ENCODE results near the gene SIRT6. TPM values are rescaled to one million over a fixed set of nuclear protein-coding genes. Genes with fewer than 3 reads are reported as not detected.
"Not testable (repeated sequence)": the region's sequence is repeated elsewhere in the genome, so short reads cannot be mapped to it uniquely, and the experiment has no call there.

SIRT6 gene
- total RNA-seq, 2 donors from 2014 or later: 13.2 to 54.1 TPM

DNA sequence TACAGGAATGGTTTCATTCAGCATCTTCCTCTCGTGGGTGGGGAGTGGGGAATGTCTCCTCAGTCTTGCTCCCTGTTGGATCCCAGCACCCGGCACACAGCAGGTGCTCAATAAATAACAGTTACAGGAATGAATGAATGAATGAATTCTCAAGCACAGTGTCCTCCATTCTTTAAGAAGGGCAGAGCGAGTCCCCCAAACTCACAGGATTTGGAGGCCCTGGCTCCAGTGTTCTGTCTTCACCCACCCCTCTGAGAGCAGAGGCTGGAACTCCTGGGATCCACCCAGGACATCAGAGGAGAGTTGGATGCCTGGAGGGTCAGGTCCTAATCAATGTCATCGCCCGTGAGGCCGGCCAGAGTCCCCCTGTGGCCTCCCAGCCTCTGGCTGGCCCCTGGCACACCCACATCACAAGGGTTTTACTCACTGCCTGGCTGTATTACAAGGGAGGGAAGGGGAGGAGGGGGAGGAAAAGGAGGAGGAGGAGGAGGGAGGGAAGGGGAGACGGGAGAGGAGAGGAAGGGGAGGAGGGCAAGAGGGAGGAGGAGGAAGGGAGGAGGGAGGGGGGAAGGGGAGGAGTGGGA, 37.6 kb downstream of the SIRT6 start:
- intact Hi-C loops (cut with DNase I): no loop called here
- Histone ChIP-seq H3K4me1 (peaks cover 32% of the 10 kb centered on the region), H3K27me3 (no peaks in the 10 kb centered on the region), H3K4me3 (no peak overlapping the region), H3K27ac (no peak overlapping the region), H3K9me3 (no peaks in the 10 kb centered on the region), H3K36me3 (replicated peaks in 1 of 2; ENCODE audit: insufficient read depth in 1 of 2, low read depth in 2 of 2) (no peaks in the 10 kb centered on the region)
- ATAC-seq (no peak), DNase-seq (no peak)
- 46 to 48% methylated on average over 6 to 7 of the region's 7 CpGs for WGBS, 2 donors
- no peak for TF ChIP-seq POLR2A (IDR thresholded peaks at IDR 0.05)
- TF ChIP-seq, protein P1, sequence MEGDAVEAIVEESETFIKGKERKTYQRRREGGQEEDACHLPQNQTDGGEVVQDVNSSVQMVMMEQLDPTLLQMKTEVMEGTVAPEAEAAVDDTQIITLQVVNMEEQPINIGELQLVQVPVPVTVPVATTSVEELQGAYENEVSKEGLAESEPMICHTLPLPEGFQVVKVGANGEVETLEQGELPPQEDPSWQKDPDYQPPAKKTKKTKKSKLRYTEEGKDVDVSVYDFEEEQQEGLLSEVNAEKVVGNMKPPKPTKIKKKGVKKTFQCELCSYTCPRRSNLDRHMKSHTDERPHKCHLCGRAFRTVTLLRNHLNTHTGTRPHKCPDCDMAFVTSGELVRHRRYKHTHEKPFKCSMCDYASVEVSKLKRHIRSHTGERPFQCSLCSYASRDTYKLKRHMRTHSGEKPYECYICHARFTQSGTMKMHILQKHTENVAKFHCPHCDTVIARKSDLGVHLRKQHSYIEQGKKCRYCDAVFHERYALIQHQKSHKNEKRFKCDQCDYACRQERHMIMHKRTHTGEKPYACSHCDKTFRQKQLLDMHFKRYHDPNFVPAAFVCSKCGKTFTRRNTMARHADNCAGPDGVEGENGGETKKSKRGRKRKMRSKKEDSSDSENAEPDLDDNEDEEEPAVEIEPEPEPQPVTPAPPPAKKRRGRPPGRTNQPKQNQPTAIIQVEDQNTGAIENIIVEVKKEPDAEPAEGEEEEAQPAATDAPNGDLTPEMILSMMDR (IDR thresholded peaks at IDR 0.05): no peak

DNA sequence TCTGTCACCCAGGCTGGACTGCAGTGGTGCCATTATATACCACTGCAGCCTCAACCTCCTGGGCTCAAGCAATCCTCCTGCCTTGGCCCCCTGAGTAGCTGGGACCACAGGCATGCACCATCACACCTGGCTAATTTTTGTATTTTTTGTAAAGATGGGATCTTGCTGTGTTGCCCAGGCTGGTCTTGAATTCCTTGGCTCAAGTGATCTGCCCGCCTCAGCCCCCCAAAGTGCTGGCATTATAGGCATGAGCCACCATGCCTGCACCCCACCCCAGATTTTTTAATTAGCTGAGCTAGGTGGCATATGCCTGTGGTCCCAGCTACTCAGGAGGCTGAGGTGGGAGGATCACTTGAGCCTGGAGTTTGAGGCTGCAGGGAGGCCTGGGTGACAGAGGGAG, 39.4 kb downstream of the SIRT6 start:
- intact Hi-C loops (cut with DNase I); DNase-seq; H3K9me3 ChIP-seq; H3K4me3 ChIP-seq; H3K27me3 ChIP-seq; H3K36me3 ChIP-seq (replicated peaks in 1 of 2; ENCODE audit: insufficient read depth in 1 of 2, low read depth in 2 of 2); H3K27ac ChIP-seq; ATAC-seq: not testable (repeated sequence)
- WGBS, 2 donors: 89 to 100% methylated on average over 1 of the region's 1 CpG
- H3K4me1 ChIP-seq: peaks cover 19% of the 10 kb centered on the region

DNA sequence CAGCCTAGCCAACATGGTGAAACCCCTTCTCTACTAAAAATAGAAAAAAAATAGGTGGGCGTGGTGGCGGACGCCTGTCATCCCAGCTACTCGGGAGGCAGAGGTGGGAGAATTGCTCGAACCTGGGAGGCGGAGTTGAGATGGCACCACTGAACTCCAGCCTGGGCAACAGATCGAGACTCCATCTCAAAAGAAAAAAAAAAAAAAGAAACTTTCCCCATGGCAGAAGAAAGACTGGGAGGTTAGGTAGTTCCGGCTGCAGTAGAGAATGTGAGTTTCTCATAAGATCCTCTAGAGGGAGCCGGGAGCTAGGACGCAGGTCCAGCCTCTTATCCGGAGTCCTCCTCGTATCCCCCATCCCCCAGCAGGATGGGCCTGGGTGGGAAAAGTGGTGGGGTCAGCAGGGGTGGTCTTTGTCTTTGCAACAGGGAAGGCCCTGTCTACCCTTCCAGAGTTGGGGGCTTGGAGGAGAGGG, 42.1 kb downstream of the SIRT6 start:
- Histone ChIP-seq H3K9me3 (no peaks in the 10 kb centered on the region), H3K4me3 (no peak overlapping the region), H3K4me1 (peaks cover 8% of the 10 kb centered on the region), H3K36me3 (replicated peaks in 1 of 2; ENCODE audit: insufficient read depth in 1 of 2, low read depth in 2 of 2) (no peaks in the 10 kb centered on the region), H3K27ac (no peak overlapping the region), H3K27me3 (no peaks in the 10 kb centered on the region)
- intact Hi-C loops (cut with DNase I): no loop called here
- TF ChIP-seq POLR2A (IDR thresholded peaks at IDR 0.05): no peak
- TF ChIP-seq, protein P1 (IDR thresholded peaks at IDR 0.05): peak; percentile 14 to 67 (median 51)
- ATAC-seq (peak; percentile 91), DNase-seq (peak; percentile 20 to 53 (median 47))
- WGBS, 2 donors: 19 to 22% methylated on average over 12 of the region's 12 CpGs

DNA sequence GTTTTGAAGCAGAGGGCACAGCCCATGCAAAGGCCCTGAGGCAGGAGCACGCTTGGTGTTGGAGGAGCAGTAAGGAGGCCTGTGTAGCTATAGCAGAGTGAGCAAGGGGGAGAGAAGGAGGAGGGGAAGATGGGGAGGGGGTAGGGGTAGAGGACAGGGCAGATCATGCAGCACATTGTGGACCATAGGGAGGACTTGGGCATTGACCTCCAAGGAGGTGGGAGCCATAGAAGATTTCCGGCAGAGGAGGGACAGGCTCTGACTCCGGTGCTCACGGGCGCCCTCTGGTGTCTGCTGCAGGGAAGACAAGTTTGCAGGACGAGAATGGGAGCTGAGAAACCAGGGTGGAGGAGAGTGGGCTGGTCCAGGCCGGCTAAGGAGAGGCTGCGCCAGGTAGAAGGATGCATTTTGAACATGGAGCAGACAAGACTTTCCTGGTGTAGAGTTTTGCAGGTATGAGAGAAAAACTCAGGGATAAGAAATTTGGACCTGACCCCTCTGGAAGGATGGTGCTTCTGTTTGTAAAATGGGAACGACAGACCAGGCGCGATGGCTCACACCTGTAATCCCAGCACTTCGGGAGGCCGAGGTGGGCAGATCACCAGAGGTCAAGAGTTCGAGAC, 42.6 kb downstream of the SIRT6 start:
- intact Hi-C loops (cut with DNase I): no loop called here
- H3K9me3 ChIP-seq: no peaks in the 10 kb centered on the region
- H3K4me1 ChIP-seq: peaks cover 8% of the 10 kb centered on the region
- H3K36me3 ChIP-seq (replicated peaks in 1 of 2; ENCODE audit: insufficient read depth in 1 of 2, low read depth in 2 of 2): no peaks in the 10 kb centered on the region
- H3K27me3 ChIP-seq: no peaks in the 10 kb centered on the region
- H3K27ac ChIP-seq: no peak overlapping the region
- 28 to 34% methylated on average over 14 of the region's 14 CpGs for WGBS, 2 donors
- H3K4me3 ChIP-seq: no peak overlapping the region
- ATAC-seq (peak; percentile 85), DNase-seq (peak; percentile 74 to 80 (median 78))
- TF ChIP-seq POLR2A (IDR thresholded peaks at IDR 0.05): no peak
- TF ChIP-seq, protein P1 (IDR thresholded peaks at IDR 0.05): peak; percentile 52 to 71 (median 63)

DNA sequence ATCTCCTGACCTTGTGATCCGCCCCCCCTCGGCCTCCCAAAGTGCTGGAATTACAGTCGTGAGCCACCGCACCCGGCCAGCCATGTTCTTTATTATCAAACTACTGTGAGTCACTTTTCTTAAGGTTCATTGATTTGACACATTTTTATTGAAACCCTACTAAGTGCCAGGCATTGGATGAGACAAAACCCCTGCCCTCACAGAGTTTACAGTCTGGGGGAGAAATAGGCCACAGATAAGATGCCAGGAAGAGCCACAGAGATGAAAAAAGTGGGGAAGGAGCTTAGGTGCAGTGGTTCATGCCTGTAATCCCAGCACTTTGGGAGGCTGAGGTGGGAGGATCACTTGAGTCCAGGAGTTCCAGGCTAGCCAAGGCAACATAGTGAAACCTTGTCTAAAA, 43.9 kb downstream of the SIRT6 start:
- TF ChIP-seq, protein P1 (IDR thresholded peaks at IDR 0.05): no peak
- no peak for TF ChIP-seq POLR2A (IDR thresholded peaks at IDR 0.05)
- no peaks in the 10 kb centered on the region for H3K27me3 ChIP-seq
- intact Hi-C loops (cut with DNase I): no loop called here
- no peaks in the 10 kb centered on the region for H3K36me3 ChIP-seq (replicated peaks in 1 of 2; ENCODE audit: insufficient read depth in 1 of 2, low read depth in 2 of 2)
- no peaks in the 10 kb centered on the region for H3K9me3 ChIP-seq
- no peak for DNase-seq
- no peak for ATAC-seq
- 68 to 73% methylated on average over 5 of the region's 5 CpGs for WGBS, 2 donors
- H3K27ac ChIP-seq: no peak overlapping the region
- H3K4me1 ChIP-seq: peaks cover 8% of the 10 kb centered on the region
- no peak overlapping the region for H3K4me3 ChIP-seq
